Measurements from ENCODE around the gene ZNF366.

Gene ZNF366

DNA sequence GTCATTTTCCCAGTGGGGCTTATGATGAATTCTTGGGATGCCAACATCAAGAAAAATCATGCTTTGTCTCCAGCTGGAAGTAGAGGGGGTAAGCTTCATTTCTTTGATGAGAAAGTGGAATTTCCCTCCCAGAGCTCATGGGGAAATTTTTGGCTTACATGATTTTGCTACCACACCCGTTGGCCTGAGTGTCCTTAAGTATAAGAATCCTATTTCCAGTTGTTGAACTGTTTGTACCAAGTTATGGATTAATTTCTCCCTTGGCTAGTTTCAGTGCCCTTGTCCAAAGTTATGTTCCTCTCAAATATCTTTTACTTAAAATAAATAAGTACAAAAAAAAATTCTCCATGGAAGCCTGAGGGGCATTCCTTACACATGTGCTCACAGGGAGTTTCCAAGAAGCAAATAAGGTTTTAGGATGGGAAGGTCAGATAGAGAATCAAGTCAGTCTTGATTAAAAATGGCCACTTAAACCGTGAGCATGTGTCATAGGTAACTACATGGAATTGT, 104.8 kb downstream of the ZNF366 start:
- no peak for DNase-seq

DNA sequence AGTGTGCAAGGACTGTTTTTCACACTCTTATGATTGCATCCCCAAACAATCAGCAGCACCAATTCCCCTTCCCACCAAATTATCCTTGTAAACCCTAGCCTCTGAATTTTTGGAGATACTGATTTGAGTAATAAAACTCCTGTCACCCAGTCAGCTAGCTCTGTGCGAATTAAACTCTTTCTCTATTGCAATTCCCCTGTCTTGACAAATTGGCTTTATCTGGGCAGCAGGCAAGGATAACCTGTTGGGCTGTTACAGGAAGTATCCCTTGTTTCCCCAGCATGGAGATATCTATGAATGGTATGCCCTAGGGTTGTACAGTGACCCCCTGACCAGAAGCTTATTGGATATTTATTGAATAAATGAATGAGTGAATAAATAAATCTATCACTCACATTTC, 106.3 kb downstream of the ZNF366 start:
- no peak for DNase-seq

- no peak for DNase-seq
Observed at GRCh38 chr5:72397836-72398235, 109.4 kb downstream of the ZNF366 start.

GRCh38 chr5:72394688-72395087, 112.5 kb downstream of the ZNF366 start:
- no peak for DNase-seq

DNA sequence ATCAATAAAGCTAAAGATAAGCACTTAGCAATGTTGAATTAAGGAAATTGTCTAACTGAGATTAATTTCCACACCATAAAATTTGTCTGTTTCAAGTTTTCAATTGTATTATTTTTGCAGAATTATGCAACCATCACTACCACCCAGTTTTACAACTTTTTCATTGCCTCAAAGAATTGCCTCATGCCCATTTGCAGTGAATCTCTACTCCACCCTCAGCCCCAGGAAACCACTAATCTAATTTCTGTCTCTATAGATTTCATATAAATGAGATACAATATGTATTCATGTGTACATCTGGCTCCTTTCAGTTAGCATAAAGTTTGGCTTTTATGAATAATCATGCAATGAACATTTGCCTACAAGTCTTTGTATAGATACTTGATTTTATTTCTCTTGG, 114.2 kb downstream of the ZNF366 start:
- DNase-seq, result no peak

Data from CD4-positive, alpha-beta T cell treated with Interleukin-4 for 1 hour (primary cell).